Hematopoietic multipotent progenitor cell treated with erythropoietin and hydrocortisone succinate and interleukin-3 and kit ligand, for 4 days (in vitro differentiated cells): ENCODE results near the gene DXO.
A peak's percentile ranks its signal among the peaks of the same experiment; 100 is the strongest.

ENCODE experiments used
- DNase-seq: peaks from one replicate; pipeline ENCODE4 v3.0.0-alpha.2; 2015

The DXO gene

GRCh38 chr6:31922942-31923341 lies 49.0 kb downstream of the DXO start:
- peak; percentile 58 for DNase-seq

GRCh38 chr6:31920811-31921210 lies 51.1 kb downstream of the DXO start:
- DNase-seq = no peak
